Thymus (tissue), 11 donors: ENCODE results near the gene GALNT13. TPM values are rescaled to one million over a fixed set of nuclear protein-coding genes. Genes with fewer than 3 reads are reported as not detected.
A peak's percentile ranks its signal among the peaks of the same experiment; 100 is the strongest.

Source experiments
- DNase-seq, 9 donors: peaks; one replicate each; pipeline ENCODE4 v3.0.0-alpha.2; 2013; ENCODE audit warnings: low spot score in 9 of 9, low read depth in 6 of 9, missing footprints in 1 of 9
- H3K27ac ChIP-seq, 2 donors: one replicate each; pipeline ENCODE4 v1.5.1; 2013; ENCODE audit warnings: control low read depth in 1 of 2, low read depth in 1 of 2, low read length in 1 of 2, mild to moderate bottlenecking in 1 of 2, moderate library complexity in 1 of 2
- H3K27me3 ChIP-seq, 2 donors: one replicate each; pipeline ENCODE4 v1.5.1; 2013; ENCODE audit warnings: low read length in 1 of 2; ENCODE audit not compliant: control insufficient read depth in 2 of 2, insufficient read depth in 1 of 2
- H3K36me3 ChIP-seq, 2 donors: one replicate each; pipeline ENCODE4 v1.5.1; 2013; ENCODE audit warnings: low read length in 1 of 2, mild to moderate bottlenecking in 1 of 2, moderate library complexity in 1 of 2; ENCODE audit not compliant: control insufficient read depth in 2 of 2, insufficient read depth in 2 of 2
- H3K4me1 ChIP-seq, 2 donors: one replicate each; pipeline ENCODE4 v1.5.1; 2013; ENCODE audit warnings: low read length in 2 of 2; ENCODE audit not compliant: control insufficient read depth in 2 of 2, insufficient read depth in 2 of 2
- H3K4me3 ChIP-seq, 2 donors: one replicate each; pipeline ENCODE4 v1.5.1; 2013; ENCODE audit warnings: low read length in 2 of 2, control low read depth in 1 of 2, mild to moderate bottlenecking in 1 of 2
- H3K9me3 ChIP-seq, 2 donors: one replicate each; pipeline ENCODE4 v1.5.1; 2013; ENCODE audit warnings: low read length in 1 of 2, mild to moderate bottlenecking in 1 of 2; ENCODE audit not compliant: control insufficient read depth in 2 of 2, insufficient read depth in 1 of 2
- WGBS: extraction: QIAGEN DNeasy Blood & Tissue Kit; methylation state at CpG from one replicate; pipeline ENCODE4 v1.1.7; 2013; 5-methylcytosine and 5-hydroxymethylcytosine counted together
- polyA plus RNA-seq: library from polyadenylated mRNA; stranded (reverse); fragments of 200-250 nt; gene quantifications from one replicate; pipeline ENCODE4 v1.2.3, GENCODE V29; 2013
- total RNA-seq: library from RNA; stranded (reverse); fragments of 120-200 nt; gene quantifications from one replicate; pipeline ENCODE4 v1.2.4, GENCODE V29; 2013
- donor health status: healthy.

Gene GALNT13
- total and polyA plus RNA-seq, 2 donors: 0.05 to 0.28 TPM

- Histone ChIP-seq H3K27ac (no peak overlapping the region), H3K36me3 (no peaks in the 10 kb centered on the region), H3K4me3 (no peak overlapping the region), H3K9me3 (no peaks in the 10 kb centered on the region), H3K27me3 (no peaks in the 10 kb centered on the region), H3K4me1 (no peaks in the 10 kb centered on the region)
- DNase-seq: no peak
- 79% methylated on average over 1 of the region's 1 CpG for WGBS
These were observed 537.1 kb downstream of the GALNT13 start for GRCh38 chr2:154408786-154409185.

GRCh38 chr2:154422251-154422650 is 550.5 kb downstream of the GALNT13 start:
- no peak for DNase-seq
- no peak overlapping the region for H3K27ac ChIP-seq
- H3K36me3 ChIP-seq: no peaks in the 10 kb centered on the region
- H3K9me3 ChIP-seq: no peaks in the 10 kb centered on the region
- H3K27me3 ChIP-seq: no peaks in the 10 kb centered on the region
- H3K4me1 ChIP-seq: no peaks in the 10 kb centered on the region
- no peak overlapping the region for H3K4me3 ChIP-seq
- 79% methylated on average over 1 of the region's 1 CpG for WGBS

GRCh38 chr2:154425994-154426393 is 554.3 kb downstream of the GALNT13 start:
- Histone ChIP-seq H3K27me3 (no peaks in the 10 kb centered on the region), H3K4me1 (no peaks in the 10 kb centered on the region), H3K36me3 (no peaks in the 10 kb centered on the region), H3K4me3 (no peak overlapping the region), H3K27ac (no peak overlapping the region), H3K9me3 (no peaks in the 10 kb centered on the region)
- WGBS: 71% methylated on average over 2 of the region's 2 CpGs
- DNase-seq: no peak

- Histone ChIP-seq H3K9me3 (no peaks in the 10 kb centered on the region), H3K4me3 (no peak overlapping the region), H3K4me1 (no peaks in the 10 kb centered on the region), H3K27me3 (no peaks in the 10 kb centered on the region), H3K27ac (no peak overlapping the region), H3K36me3 (no peaks in the 10 kb centered on the region)
- DNase-seq: peak in 1 of 9 donors; percentile 16
- 92% methylated on average over 2 of the region's 2 CpGs for WGBS
These were observed 555.7 kb downstream of the GALNT13 start for GRCh38 chr2:154427453-154427852.

- Histone ChIP-seq H3K9me3 (no peaks in the 10 kb centered on the region), H3K27ac (no peak overlapping the region), H3K27me3 (no peaks in the 10 kb centered on the region), H3K4me3 (no peak overlapping the region), H3K36me3 (no peaks in the 10 kb centered on the region), H3K4me1 (no peaks in the 10 kb centered on the region)
- no peak for DNase-seq
- 93% methylated on average over 8 of the region's 8 CpGs for whole genome bisulfite sequencing
These were observed 556.3 kb downstream of the GALNT13 start for GRCh38 chr2:154428022-154428421.

- H3K9me3 ChIP-seq: no peaks in the 10 kb centered on the region
- no peaks in the 10 kb centered on the region for H3K36me3 ChIP-seq
- DNase-seq: no peak
- no peaks in the 10 kb centered on the region for H3K4me1 ChIP-seq
- H3K4me3 ChIP-seq: no peak overlapping the region
- H3K27ac ChIP-seq: no peak overlapping the region
- H3K27me3 ChIP-seq: no peaks in the 10 kb centered on the region
These were observed 561.3 kb downstream of the GALNT13 start for GRCh38 chr2:154433010-154433409.

- Histone ChIP-seq H3K27me3 (no peaks in the 10 kb centered on the region), H3K4me1 (no peaks in the 10 kb centered on the region), H3K9me3 (no peaks in the 10 kb centered on the region), H3K4me3 (no peak overlapping the region), H3K27ac (no peak overlapping the region), H3K36me3 (no peaks in the 10 kb centered on the region)
- peak in 2 of 9 donors; percentile 20 to 46 for DNase-seq
- WGBS: 6% methylated on average over 8 of the region's 8 CpGs
These were observed 565.4 kb downstream of the GALNT13 start for GRCh38 chr2:154437104-154437503.

- H3K9me3 ChIP-seq: no peaks in the 10 kb centered on the region
- H3K27me3 ChIP-seq: no peaks in the 10 kb centered on the region
- H3K36me3 ChIP-seq: no peaks in the 10 kb centered on the region
- H3K27ac ChIP-seq: no peak overlapping the region
- no peak for DNase-seq
- no peaks in the 10 kb centered on the region for H3K4me1 ChIP-seq
- 33% methylated on average over 2 of the region's 2 CpGs for WGBS
- no peak overlapping the region for H3K4me3 ChIP-seq
These were observed 567.4 kb downstream of the GALNT13 start for GRCh38 chr2:154439156-154439555.

GRCh38 chr2:154443919-154444318 is 572.2 kb downstream of the GALNT13 start:
- H3K27ac ChIP-seq: no peak overlapping the region
- no peaks in the 10 kb centered on the region for H3K27me3 ChIP-seq
- H3K36me3 ChIP-seq: no peaks in the 10 kb centered on the region
- H3K4me1 ChIP-seq: no peaks in the 10 kb centered on the region
- H3K9me3 ChIP-seq: no peaks in the 10 kb centered on the region
- H3K4me3 ChIP-seq: no peak overlapping the region
- DNase-seq: no peak

- DNase-seq: no peak
- H3K4me3 ChIP-seq: no peak overlapping the region
- no peaks in the 10 kb centered on the region for H3K9me3 ChIP-seq
- no peaks in the 10 kb centered on the region for H3K27me3 ChIP-seq
- no peak overlapping the region for H3K27ac ChIP-seq
- no peaks in the 10 kb centered on the region for H3K36me3 ChIP-seq
- no peaks in the 10 kb centered on the region for H3K4me1 ChIP-seq
- WGBS: 65% methylated on average over 2 of the region's 2 CpGs
These were observed 574.6 kb downstream of the GALNT13 start for GRCh38 chr2:154446324-154446723.
